HL-60/S4 treated with retinoic acid at 250 ng/mL for 4 days and 3 days (cell line): ENCODE measurements around the gene HIVEP3.

Experiments
- in situ Hi-C: fragments of 300-500 bp; cut with MboI; formaldehyde crosslinking; loops from 2 replicates; pipeline ENCODE4 v1.7.0; 2022; ENCODE audit warnings: low sequenced_read_pairs

The HIVEP3 gene

GRCh38 chr1:41510531-41511238 lies 408.0 kb downstream of the HIVEP3 start:
- in situ Hi-C loops, result no loop called here

- in situ Hi-C loops, result no loop called here
Observed at GRCh38 chr1:41509270-41509671, 409.5 kb downstream of the HIVEP3 start.

DNA sequence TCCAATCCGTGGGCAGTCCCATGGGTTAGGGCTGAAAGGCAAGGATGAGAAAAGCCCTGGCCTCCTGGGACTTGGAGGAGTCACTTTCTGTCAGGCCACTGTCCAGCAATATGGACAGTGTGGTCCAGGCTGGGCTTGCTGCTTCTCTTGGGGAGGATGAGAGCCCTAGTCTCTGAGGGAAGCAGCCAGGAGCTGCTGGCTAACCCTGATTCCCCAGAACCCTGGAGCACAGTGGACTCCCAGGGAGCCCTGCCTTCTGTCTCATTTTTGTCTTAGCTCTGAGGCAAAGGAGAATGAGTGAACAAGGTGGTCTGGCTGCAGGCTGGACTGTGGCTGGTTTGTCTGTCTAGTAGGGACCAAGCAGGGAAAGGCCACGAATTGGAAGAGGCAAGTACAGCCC lies 410.4 kb downstream of the HIVEP3 start:
- in situ Hi-C loops, result no loop called here

DNA sequence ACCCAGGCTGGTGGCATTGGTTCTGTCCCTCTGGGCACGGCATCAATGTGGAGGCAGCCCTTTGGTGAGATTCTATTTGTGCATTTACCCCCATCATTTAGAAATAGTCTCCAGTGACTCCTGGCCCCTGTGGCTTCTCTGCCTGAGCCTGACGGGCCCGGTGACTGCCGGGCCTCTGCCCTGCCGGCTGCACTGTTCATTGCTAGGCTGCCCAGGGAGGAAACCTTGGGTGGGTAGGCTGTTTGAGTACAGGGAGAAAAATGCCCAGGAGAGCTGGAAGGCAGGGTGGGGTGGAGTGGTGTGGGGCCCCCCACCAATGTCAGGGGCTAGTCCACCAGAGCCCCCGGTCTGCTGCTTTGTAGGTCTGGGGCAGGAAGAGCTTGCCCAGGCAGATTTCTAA lies 410.9 kb downstream of the HIVEP3 start:
- in situ Hi-C loops, result no loop called here

DNA sequence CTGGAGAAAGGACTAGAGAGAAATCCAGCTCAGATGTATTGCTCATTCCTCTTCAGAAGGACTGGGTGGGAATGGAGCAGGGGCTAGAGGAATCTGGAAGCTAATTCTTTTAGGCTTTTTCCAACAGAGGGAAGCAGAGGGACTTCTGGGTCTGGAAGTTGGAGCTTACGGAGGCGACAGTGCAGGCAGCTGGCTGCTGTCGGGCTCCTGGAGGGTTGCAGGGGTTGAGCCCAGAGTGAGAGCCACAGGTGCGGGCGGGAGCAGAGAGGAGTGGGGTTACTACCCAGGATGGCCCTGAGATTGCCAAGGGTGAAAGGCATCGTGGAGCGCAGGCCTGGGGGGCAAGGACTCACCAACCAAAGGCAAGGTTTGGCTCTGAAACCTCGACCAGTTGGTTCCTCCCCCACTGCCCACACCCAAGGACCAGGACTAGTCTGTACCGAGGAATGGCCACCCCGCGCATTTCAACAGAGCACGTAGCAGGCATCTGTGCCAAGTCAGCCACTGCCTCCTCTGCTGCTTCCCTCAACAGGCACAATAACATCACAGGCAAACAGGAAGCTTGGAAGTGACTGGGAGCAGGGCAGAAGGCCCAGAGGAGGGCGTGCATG lies 411.5 kb downstream of the HIVEP3 start:
- in situ Hi-C loops, result no loop called here

GRCh38 chr1:41504114-41505035 lies 414.3 kb downstream of the HIVEP3 start:
- in situ Hi-C loops, result no loop called here

DNA sequence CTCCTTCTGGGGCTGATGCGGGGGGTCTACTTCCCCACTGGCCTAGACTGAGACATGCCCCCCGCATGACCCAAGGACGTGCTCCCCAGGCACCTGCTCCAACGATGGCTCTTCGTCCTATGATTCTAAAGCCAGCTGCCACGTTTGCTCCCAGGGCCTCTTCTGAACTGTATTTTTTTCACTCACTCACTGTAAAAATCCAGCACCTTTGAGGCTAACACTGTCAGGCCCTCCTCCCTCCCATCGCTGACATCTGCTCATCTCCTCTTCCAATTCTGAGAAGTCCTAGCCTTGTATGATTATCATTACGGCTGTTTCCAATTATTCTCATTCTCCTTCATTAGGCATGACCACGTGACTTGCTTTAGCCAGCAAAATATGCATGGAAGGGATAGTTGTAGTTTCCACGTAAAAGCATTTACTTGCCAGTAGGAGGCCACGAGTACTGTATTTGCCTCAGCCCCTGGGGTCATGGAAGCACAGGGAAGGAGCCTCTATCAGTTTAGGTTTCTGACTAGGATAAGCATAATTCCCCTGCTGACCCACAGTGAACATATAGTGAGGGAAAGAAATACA lies 415.1 kb downstream of the HIVEP3 start:
- in situ Hi-C loops, result no loop called here

DNA sequence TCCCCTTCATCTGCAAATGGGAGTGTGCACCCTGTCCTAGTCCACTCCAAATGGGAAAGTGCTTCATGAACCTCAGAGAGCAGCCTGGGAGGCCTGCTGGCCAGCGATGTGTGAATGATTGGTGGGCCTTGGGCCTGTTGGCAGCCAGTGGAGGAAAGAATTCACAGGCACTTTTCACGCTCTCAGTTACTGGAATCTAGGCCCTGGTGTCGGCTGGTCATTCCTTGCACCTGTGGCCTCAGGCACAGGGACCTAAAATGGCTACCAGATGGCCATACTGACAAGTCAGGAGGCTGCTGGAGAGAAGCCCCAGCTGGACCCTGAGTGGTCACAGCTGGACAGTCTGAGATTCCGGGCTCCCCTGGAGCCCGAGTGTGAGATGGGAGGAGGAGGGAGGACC lies 415.8 kb downstream of the HIVEP3 start:
- in situ Hi-C loops, result no loop called here

- in situ Hi-C loops, result no loop called here
Observed at GRCh38 chr1:41501581-41501980, 417.1 kb downstream of the HIVEP3 start.

DNA sequence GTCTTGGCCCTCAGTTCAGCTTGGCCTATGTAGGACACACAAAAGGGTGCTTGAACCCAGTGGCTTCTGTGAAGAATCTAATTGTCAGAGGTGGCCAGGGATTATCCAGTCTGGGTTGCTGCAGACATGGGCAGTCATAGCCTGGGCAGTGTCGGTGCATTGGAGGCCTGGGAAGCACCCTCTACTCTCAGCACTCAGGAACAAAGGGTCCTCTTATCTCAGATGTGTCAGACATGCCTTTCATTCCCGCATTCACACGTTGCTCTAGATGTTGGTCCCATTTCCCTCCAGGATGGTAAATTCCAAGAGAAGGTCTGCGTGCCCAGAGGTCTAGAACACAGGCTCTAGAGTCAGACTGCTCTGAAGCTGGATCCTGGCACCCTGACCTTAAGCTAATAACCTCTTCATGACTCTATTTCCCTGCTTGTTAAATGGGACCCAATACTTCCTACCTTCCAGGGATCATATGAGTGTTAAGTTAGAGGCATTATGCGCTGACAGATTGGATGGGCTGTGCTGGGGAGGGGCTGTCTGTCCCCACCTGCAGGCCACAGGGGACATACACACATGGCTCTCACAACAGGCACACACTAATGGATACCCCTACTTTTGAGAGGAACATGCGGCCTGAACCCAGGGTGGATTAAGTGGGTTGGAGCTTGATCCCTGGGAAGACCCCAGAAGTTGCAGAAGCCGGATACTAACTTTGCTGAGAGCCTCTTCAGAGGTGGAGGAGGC lies 417.8 kb downstream of the HIVEP3 start:
- in situ Hi-C loops, result no loop called here

GRCh38 chr1:41500378-41500777 lies 418.3 kb downstream of the HIVEP3 start:
- in situ Hi-C loops, result no loop called here

DNA sequence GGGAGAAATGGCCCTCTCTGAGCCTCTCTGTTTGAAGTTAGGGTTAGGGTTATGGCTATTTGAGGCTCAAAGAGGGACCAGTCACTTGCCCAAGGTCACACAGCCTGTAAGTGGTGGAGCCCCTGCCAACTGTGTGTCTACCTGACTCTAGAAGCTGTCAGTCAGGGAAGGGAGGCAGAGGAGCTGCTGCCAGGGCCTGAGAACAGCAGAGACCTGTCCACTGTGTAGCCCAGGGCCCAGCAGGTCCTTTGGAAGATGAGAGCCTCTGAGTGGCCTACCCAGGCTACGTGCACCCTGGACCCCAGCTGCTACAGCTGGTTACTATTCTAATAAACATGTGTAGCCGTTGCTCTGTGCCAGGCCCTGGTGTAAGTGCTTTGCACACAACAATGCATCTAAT lies 419.1 kb downstream of the HIVEP3 start:
- in situ Hi-C loops, result no loop called here

GRCh38 chr1:41498804-41499203 lies 419.9 kb downstream of the HIVEP3 start:
- in situ Hi-C loops, result no loop called here

DNA sequence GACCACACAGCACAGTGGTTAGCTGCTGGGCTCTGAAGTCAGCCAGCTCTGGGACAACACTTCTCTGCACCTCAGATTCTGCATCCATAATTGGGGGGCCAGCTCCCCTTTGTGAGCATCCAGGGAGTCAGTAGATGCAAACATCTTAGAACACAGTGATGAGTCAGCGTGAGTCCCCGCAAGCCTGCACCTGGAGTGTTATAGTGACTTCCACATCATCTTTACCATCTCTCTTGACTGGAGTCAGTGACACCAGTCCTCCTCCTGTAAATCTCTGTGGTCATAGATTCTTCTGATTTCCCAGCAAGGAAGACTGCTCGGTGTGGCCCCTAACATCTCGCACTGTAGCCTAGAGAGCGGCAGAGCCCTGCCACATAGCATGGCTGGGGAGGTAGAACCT lies 420.3 kb downstream of the HIVEP3 start:
- in situ Hi-C loops, result no loop called here

- in situ Hi-C loops, result no loop called here
Observed at GRCh38 chr1:41497461-41498030, 421.2 kb downstream of the HIVEP3 start.

DNA sequence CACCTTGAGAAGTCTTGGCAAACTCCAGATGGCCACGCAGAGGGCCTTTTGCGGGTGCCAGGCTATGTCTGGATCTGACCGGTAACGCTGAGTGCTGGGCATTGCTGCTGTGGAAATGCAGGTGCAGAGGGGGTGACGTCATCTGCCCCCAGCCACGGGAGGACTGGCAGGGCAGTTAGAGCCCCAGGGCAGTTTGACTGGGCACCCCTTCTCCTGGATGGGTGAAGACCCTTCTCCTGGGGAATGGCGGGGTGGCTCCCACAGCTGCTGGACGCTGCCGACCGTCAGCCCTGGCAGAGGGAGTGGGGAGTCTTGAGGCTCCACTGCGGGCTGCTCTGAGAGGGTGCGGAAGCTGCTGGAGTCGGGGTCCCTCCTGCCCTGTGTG lies 421.7 kb downstream of the HIVEP3 start:
- in situ Hi-C loops, result no loop called here

- in situ Hi-C loops, result no loop called here
Observed at GRCh38 chr1:41496080-41497055, 422.4 kb downstream of the HIVEP3 start.

GRCh38 chr1:41495210-41495948 lies 423.3 kb downstream of the HIVEP3 start:
- in situ Hi-C loops, result no loop called here
